GM18508 (cell line): Measurements from ENCODE around the gene PI16.
"Not testable (repeated sequence)": the region's sequence is repeated elsewhere in the genome, so short reads cannot be mapped to it uniquely, and the experiment has no call there.

Source experiments
- ATAC-seq: cut with Tn5 transposase; IDR thresholded peaks from one replicate; pipeline ENCODE4 v1.9.1; 2021; ENCODE audit warnings: moderate number of reproducible peaks; ENCODE audit not compliant: insufficient read depth, unreplicated experiment

Gene PI16

DNA sequence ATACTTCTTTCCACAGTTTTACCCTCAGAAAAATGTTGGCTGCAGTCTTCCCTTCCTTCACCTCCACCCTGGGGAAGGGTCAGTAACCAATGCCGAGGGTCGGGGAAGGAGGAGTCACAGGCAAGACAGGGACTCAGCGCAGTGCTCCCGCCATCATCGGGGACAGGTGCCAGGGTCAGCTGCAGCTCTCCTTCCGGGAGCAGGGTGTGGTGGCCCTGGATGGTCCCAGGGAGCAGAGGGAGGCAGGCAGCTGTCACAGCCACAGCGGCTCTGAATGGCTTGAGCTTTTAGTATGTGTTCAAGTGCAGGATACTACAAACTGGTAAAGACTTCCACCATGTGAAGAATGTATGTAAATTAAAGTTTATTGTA is 26.0 kb upstream of the PI16 start:
- no peak for ATAC-seq

DNA sequence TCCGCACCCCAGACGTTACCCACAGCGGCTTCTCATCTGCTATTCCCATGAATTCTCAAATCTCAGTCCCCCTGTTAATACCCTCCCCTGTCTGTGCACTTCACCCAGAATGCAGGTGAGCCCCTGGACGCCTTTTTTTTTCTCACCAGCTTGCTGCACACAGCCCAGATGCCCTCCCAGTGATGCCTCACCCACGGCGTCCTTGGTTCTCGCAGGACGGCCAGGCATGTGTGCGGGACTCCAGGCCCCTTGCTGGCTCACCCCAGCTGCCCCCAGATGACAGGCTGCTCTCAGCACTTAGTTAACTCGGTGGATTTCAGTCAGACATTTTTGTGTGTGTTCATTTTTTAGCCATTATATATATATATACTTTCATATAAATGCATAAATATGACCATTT is 25.4 kb upstream of the PI16 start:
- no peak for ATAC-seq

DNA sequence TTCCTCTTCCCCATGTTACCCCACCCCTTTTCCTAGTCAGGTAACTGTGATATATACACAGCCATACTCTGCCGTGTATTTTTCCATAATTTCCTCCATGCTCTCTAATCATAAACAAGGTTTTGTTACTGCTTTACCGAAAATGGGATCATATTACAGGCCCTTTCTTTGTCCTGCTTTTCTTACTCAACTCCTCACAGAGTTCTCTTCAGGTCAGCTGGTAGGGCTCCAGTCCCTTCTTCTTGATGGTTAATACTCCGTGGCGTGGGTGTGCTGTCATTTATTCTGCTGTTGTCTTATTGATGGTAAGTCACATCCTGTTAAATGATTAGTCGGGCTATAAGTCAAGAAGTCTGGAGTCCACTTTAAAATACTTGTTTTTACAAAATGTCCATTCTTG is 24.9 kb upstream of the PI16 start:
- ATAC-seq: no peak

DNA sequence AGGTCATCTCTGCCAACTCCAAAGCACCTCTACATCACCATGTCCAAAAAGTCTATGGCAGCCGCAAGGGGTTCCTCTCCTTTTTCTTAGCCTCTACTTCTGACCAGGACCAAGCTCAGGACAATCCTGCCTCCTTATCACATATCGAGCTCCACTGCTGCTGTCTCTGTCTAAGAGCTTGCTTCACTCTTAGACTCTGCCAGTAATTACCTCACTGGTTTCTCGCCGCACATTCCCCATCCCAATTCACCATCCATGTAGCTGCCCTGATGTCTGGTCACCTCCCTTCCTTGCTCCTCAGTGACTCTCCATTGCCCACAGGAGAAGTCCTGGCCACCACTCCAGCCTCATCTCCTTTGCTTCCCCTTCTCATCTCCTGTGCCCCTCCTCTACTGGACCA is 24.1 kb upstream of the PI16 start:
- no peak for ATAC-seq

- ATAC-seq: no peak
Measured at GRCh38 chr6:36933102-36933501, 21.4 kb upstream of the PI16 start.

- no peak for ATAC-seq
Measured at GRCh38 chr6:36933519-36933918, 21.0 kb upstream of the PI16 start.

GRCh38 chr6:36934901-36935300 is 19.6 kb upstream of the PI16 start:
- ATAC-seq: no peak

- no peak for ATAC-seq
Measured at GRCh38 chr6:36936824-36937223, 17.7 kb upstream of the PI16 start.

GRCh38 chr6:36937896-36938295 is 16.6 kb upstream of the PI16 start:
- ATAC-seq: no peak

- ATAC-seq: no peak
Measured at GRCh38 chr6:36938536-36938935, 16.0 kb upstream of the PI16 start.

GRCh38 chr6:36939005-36939404 is 15.5 kb upstream of the PI16 start:
- not testable (repeated sequence) for ATAC-seq

DNA sequence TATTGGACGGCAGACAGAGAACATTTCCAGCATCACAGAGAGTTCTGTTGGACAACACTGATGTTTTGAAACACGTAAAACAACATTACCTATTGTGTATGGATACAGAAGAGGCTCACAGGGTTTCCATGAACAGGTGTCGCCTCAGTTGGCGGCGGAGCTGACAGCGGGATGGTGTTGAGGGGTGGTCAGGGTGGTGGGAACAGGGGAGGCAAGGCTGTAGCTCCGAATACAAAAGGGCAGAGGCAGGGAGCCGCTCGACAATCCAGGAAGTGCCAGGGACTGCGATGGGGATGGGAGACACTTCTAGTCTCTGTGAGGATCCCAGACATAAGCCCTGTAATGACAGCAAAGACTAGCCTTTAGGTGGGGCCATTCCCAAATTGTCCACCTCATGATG is 14.5 kb upstream of the PI16 start:
- ATAC-seq: no peak

- not testable (repeated sequence) for ATAC-seq
Measured at GRCh38 chr6:36941561-36941960, 13.0 kb upstream of the PI16 start.

DNA sequence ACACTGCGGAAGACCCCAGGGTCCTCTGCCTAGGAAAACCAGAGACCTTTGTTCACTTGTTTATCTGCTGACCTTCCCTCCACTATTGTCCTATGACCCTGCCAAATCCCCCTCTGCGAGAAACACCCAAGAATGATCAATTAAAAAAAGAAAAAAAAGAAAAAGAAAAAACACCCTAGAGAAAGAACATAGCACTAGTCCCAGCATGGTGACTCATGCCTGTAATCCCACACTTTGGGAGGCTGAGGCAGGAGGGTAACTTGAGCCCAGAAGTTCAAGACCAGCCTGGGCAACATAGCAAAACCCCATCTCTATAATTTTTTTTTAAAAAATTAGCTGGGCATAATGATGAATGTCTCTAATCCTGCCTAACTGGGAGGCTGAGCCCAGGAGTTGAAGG is 12.2 kb upstream of the PI16 start:
- not testable (repeated sequence) for ATAC-seq

DNA sequence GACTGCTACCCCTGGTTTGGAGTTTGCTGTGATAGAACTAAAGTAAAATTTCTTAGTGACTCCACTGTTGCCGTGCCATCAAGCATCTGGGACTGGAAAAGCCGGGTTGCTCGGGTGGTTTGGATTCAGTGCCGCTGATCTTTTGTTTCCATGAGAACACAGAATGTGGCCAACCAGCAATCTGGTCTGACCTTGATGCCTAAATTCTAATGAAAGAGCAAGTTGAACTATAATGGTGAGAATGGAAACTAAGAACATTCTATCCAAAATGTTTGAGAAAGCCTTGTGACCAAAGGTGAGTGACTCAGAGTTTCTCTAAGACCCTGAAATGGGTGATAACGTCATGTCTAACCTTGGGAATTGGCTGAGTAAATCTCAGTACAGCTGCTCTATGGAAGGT is 9.9 kb upstream of the PI16 start:
- ATAC-seq: no peak

GRCh38 chr6:36945301-36945700 is 9.2 kb upstream of the PI16 start:
- no peak for ATAC-seq

GRCh38 chr6:36946526-36946925 is 8.0 kb upstream of the PI16 start:
- ATAC-seq: no peak

DNA sequence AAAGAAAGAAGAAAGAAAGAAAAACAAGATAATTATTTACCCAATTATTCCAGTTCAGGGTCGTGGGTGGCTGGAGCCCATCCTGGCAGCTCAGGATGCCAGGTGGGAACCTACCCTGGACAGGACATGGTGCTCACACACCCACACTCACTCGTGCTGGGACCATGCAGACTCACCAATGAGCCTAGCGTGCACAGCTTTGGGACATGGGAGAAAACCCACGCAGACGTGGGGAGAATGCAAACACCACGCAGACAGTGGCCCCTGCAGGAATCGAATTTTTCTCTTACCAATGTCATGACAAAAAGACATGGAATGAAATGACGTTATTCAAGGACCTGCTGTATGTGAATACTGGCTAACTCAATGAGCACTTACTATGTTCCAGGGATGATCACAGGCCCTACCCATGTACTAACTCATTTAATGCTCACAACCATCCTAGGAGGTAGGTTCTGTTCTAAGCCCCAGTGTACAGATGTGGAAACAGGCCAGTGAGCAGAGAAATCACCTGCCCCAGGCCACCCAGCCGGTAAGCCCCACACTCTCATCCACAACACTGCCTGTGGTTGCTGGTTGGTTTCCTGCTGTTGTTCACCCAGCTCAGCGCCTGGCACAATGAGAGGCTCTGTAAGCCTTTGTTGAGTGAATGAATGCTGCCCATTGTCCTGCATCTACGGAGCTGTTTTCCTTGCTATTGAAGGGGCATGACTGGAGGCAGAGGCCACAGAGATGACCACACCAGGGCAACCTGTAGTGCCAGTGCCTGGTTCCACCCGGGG is 6.8 kb upstream of the PI16 start:
- no peak for ATAC-seq

- not testable (repeated sequence) for ATAC-seq
Measured at GRCh38 chr6:36949076-36949475, 5.5 kb upstream of the PI16 start.

DNA sequence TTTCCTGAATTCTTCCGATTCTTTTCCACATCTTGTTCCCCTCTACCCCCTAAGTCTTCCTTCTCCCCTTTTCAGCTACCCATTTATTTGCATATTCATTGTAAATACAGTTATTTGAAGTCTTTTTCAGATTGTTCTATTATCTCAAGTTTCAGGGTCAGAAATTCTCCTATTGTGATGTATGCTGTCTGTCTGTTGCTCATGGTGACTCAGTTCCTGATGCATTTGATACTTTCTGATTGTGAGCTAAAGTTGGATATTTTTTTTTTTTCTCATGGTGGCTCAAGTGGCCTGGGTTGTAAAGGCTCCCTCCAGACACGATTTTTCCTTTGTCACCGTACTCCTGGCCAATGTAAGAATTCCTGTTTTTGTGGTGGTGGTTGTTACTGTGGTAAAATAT is 4.9 kb upstream of the PI16 start:
- ATAC-seq: no peak

DNA sequence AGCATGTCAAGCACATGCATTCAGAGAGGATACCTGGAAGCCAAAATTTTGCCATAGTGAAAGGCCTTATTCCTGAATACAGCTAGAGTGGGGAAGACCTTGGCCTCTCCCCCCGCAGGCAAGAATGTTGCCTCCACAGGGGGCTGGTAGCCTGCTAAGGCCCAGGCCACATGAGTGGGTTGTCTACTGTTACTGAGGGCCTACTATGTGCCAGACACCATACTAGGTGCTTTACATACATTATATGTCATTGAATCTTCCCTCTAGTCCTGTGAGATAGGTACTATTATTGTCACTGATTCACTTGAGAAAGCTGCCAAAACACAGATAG is 642 bp upstream of the PI16 start:
- ATAC-seq: no peak

- no peak for ATAC-seq
Measured at GRCh38 chr6:36955136-36955535, 598 bp downstream of the PI16 start.
